Neural progenitor cell (in vitro differentiated cells): ENCODE data around the gene PDE5A.

ENCODE experiments used
- CTCF ChIP-seq: fragments of 200-600 bp; sonication (generic); IDR thresholded peaks from 2 replicates; pipeline ENCODE4 v1.5.1; 2017; ENCODE audit warnings: antibody characterized with exemption, mild to moderate bottlenecking
- EZH2 ChIP-seq: fragments of 200-600 bp; sonication (generic); IDR thresholded peaks from 2 replicates; pipeline ENCODE4 v1.6.1; 2017; ENCODE audit warnings: antibody characterized with exemption, mild to moderate bottlenecking, moderate library complexity
- EZH2phosphoT487 ChIP-seq: fragments of 200-600 bp; sonication (generic); IDR thresholded peaks from 2 replicates; pipeline ENCODE4 v1.6.1; 2017; ENCODE audit warnings: antibody characterized with exemption

- TF ChIP-seq CTCF (no peak), EZH2 (no peak), EZH2phosphoT487 (no peak)
Measured at GRCh38 chr4:119543779-119544178, 84.8 kb downstream of the PDE5A start.
